ENCODE data around the gene ACTR1B.
A peak's percentile ranks its signal among the peaks of the same experiment; 100 is the strongest.
"Not testable (repeated sequence)": the region's sequence is repeated elsewhere in the genome, so short reads cannot be mapped to it uniquely, and the experiment has no call there.

ACTR1B gene

DNA sequence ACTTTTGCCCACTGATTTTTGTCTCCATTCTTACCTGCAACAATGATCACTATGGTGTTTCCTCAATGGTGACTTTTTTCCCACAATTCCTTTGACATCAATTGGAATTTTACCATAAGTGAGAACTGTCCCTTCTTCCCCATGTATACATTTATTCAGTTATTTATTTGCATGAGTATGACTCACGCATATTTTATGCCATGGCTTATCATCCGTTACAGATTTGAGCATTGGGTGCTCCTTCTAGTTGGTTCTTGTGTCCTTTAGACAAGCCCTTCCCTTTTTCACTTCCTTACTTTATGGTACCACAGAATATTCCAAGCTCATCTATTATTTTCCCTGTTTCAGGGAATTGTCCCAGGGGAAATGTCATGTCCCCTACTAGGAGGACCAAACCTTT, 10.4 kb downstream of the ACTR1B start:
- Histone ChIP-seq H3K9me3 (ENCODE audit: low read depth, low read length) (peaks cover 3% of the 10 kb centered on the region; the same call in 1 of the 2 replicates), H3K4me3 (no peak overlapping the region), H3K9ac (ENCODE audit: insufficient read length) (no peak overlapping the region), H3K36me3 (ENCODE audit: insufficient read depth, low read length) (peaks cover 21% of the 10 kb centered on the region), H3K27ac (no peak overlapping the region)
- no peak for DNase-seq (ENCODE audit: low read depth, low spot score)
- TF ChIP-seq EZH2 (IDR thresholded peaks at IDR 0.05), result no peak
- no peak for TF ChIP-seq POLR2AphosphoS5 (IDR thresholded peaks at IDR 0.05; ENCODE audit: borderline replicate concordance, low read depth, low read length)
- no peak for TF ChIP-seq FOXP2 (optimal IDR thresholded peaks at IDR 0.05; ENCODE audit: control extremely low read depth, extremely low read length, insufficient read depth)

DNA sequence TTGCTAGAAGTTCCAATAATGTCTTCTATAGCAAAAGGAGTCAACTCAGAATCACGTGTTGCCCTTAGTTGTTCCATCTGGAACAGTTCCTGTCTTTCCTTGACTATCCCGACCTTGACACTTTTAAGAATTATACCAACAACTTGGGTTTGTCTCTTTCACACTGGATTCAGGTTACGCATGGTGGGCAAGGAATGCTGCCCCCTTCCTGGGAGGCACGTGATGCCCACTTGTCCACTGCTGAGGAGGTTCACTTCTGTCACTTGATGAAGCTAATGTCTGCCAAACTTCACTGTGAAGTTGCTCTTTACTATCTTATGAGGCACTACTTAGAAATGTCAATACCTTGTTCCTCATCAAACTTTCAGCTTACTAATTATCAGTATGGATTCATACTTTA, 12.7 kb downstream of the ACTR1B start:
- H3K9me3 ChIP-seq (ENCODE audit: low read depth, low read length), result peaks cover 3% of the 10 kb centered on the region; the same call in 1 of the 2 replicates
- DNase-seq (ENCODE audit: low read depth, low spot score), result no peak
- H3K27ac ChIP-seq, result no peak overlapping the region
- TF ChIP-seq FOXP2 (optimal IDR thresholded peaks at IDR 0.05; ENCODE audit: control extremely low read depth, extremely low read length, insufficient read depth), result no peak
- no peak for TF ChIP-seq EZH2 (IDR thresholded peaks at IDR 0.05)
- TF ChIP-seq POLR2AphosphoS5 (IDR thresholded peaks at IDR 0.05; ENCODE audit: borderline replicate concordance, low read depth, low read length), result no peak
- H3K4me3 ChIP-seq, result no peak overlapping the region
- peaks cover 39% of the 10 kb centered on the region for H3K36me3 ChIP-seq (ENCODE audit: insufficient read depth, low read length)
- no peak overlapping the region for H3K9ac ChIP-seq (ENCODE audit: insufficient read length)

DNA sequence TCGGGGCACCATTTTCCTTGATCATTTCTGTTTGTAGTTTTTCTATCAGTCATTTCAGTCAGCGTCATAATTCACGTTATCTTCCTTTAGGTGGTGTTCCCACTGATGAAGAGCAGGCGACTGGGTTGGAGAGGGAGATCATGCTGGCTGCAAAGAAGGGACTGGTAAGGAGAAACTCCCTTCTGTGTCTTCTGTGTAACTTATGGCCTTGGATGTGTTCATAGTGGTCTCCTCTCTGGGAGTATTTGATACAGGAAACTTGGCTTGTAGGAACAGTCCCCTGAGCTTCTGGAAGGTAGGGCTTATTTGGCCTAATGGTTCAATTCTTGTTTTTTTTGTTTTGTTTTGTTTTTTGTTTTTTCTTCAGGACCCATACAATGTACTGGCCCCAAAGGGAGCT, 16.9 kb downstream of the ACTR1B start:
- Histone ChIP-seq H3K9ac (ENCODE audit: insufficient read length) (peak overlapping the region; percentile 93), H3K4me3 (peak overlapping the region; percentile 89)

DNA sequence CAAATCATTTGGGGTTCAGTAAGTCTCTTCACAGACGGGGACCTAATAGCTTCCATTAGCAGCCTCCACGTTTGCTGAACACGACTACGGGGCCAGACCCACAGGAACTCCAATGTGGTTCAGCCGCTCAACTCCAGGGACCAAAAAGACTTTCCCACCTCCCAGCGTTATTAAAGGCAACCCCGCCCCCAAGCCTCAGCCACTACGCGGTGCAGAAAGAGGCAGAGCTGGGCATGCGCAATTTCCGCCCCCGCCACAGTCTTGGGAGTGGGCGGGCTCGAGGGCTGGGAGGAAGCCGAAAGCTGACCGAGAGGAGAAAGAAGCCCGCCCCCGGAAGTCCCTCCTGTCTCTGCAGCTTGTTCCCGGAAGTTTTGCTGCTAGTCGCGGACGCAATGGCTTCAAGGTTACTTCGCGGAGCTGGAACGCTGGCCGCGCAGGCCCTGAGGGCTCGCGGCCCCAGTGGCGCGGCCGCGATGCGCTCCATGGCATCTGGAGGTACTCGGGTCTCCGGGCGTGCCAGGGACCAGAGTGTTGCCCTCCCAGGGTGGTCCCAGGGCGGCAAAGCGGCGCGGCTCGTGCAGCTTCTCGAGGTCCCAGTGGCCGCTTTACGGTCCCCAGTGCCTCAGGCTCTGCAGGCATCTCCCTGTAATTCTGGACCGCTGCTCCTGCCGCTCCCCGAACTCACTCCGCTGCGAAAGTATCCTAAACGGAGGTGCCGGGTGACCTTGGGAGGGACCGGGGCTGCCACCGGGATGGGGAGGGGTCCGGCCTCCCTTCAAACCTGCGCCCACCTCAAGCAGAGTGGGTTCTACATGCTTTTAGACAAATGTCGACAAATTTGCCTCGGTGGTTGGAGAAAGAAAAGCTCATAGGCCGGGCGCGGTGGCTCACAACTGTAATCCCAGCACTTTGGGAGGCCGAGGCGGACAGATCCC, 17.9 kb downstream of the ACTR1B start, which contains the start of gene COX5B:
Gene COX5B, plus strand, starts transcription at position 368 of the 935 bp plus-strand sequence. Its CDS starts 25 bp downstream, at position 393.
- H3K9me3 ChIP-seq (ENCODE audit: low read depth, low read length), result no peaks in the 10 kb centered on the region
- peaks cover 26% of the 10 kb centered on the region for H3K36me3 ChIP-seq (ENCODE audit: insufficient read depth, low read length)
- TF ChIP-seq EZH2 (IDR thresholded peaks at IDR 0.05) (no peak), POLR2AphosphoS5 (IDR thresholded peaks at IDR 0.05; ENCODE audit: borderline replicate concordance, low read depth, low read length) (peak; percentile 92)
- peak within 1 kb of the TSS; percentile 68 for H3K27ac ChIP-seq
- H3K9ac ChIP-seq (ENCODE audit: insufficient read length), result peak within 1 kb of the TSS; percentile 93
- peak within 1 kb of the TSS; percentile 89 for H3K4me3 ChIP-seq
- peak; percentile 85 for DNase-seq (ENCODE audit: low read depth, low spot score)

More for the DNA sequence above, 16.9 kb downstream of the ACTR1B start:
- no peak for TF ChIP-seq FOXP2 (optimal IDR thresholded peaks at IDR 0.05; ENCODE audit: control extremely low read depth, extremely low read length, insufficient read depth)
- TF ChIP-seq POLR2AphosphoS5 (IDR thresholded peaks at IDR 0.05; ENCODE audit: borderline replicate concordance, low read depth, low read length), result no peak
- no peak for DNase-seq (ENCODE audit: low read depth, low spot score)
- Histone ChIP-seq H3K36me3 (ENCODE audit: insufficient read depth, low read length) (peaks cover 26% of the 10 kb centered on the region), H3K27ac (no peak overlapping the region), H3K9me3 (ENCODE audit: low read depth, low read length) (no peaks in the 10 kb centered on the region)

DNA sequence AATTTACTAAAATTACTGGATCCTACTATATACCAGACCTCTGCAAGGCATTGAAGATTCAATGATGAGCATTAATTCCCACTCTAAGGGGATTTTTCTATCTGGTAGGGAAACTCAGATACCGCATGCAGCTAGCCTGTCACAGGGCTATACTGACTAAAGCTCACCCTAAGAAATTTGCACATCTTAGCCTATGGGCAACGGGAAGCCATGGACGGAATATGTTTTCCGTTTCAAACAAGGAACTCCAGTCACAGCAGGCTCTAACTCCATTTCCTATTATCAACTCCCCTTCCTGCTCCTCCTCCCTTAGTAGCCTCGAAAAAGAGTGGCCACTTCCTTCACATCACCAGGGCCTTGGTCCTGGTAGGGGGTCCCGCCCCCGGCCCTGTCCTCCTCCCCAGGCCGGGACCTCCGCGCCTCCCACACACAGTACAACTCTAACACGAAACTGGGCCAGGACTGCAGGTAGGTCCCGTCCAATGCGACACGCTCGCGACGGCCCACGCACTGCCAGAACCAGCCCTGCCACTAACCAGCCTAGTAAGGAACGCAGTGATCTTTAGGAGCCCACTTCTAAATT, 18.6 kb downstream of the ACTR1B start:
- TF ChIP-seq POLR2AphosphoS5 (IDR thresholded peaks at IDR 0.05; ENCODE audit: borderline replicate concordance, low read depth, low read length) (no peak), EZH2 (IDR thresholded peaks at IDR 0.05) (no peak), FOXP2 (optimal IDR thresholded peaks at IDR 0.05; ENCODE audit: control extremely low read depth, extremely low read length, insufficient read depth) (no peak)
- H3K4me3 ChIP-seq, result peak overlapping the region; percentile 89
- H3K9ac ChIP-seq (ENCODE audit: insufficient read length), result peak overlapping the region; percentile 78
- H3K27ac ChIP-seq, result peak overlapping the region; percentile 68; the same call in 1 of the 2 replicates
- DNase-seq (ENCODE audit: low read depth, low spot score), result no peak
- peaks cover 26% of the 10 kb centered on the region for H3K36me3 ChIP-seq (ENCODE audit: insufficient read depth, low read length)
- no peaks in the 10 kb centered on the region for H3K9me3 ChIP-seq (ENCODE audit: low read depth, low read length)

DNA sequence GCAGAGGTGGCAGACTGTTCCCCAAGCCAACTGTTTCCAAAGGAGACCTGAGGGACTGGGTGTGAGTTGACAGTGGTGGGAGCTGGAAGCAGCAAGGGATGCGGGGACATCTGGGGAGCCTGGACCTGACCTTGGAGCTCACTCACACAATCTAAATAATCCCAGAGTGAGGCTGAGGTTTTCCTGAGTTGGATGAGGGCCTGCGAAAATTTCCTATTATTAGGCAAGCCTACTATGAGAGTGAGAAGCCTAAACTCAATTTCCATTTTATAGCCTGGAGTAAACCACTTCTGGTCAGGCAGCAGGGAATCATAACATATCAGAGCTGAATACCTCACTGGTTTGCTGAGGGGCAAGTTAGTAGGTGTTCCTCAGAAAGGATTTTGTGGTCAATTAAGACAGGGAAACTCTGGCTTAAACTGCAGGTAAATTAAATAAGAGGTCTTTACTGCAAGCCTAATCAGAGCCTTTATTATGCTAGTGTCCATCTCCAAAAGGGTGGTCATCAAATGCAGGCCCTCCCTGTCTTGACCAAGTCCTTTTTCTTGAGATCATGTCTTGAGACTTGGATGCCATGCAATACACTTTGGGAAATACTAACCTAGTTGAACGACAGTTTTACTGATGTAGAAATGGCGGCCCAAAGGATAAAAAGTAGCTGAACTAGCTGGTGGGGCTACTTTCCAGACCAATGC, 19.7 kb downstream of the ACTR1B start:
- Histone ChIP-seq H3K9ac (ENCODE audit: insufficient read length) (no peak overlapping the region), H3K36me3 (ENCODE audit: insufficient read depth, low read length) (peaks cover 25% of the 10 kb centered on the region), H3K27ac (no peak overlapping the region), H3K4me3 (no peak overlapping the region), H3K9me3 (ENCODE audit: low read depth, low read length) (no peaks in the 10 kb centered on the region)
- DNase-seq (ENCODE audit: low read depth, low spot score), result no peak
- TF ChIP-seq EZH2 (IDR thresholded peaks at IDR 0.05), result no peak
- no peak for TF ChIP-seq POLR2AphosphoS5 (IDR thresholded peaks at IDR 0.05; ENCODE audit: borderline replicate concordance, low read depth, low read length)
- TF ChIP-seq FOXP2 (optimal IDR thresholded peaks at IDR 0.05; ENCODE audit: control extremely low read depth, extremely low read length, insufficient read depth), result no peak

DNA sequence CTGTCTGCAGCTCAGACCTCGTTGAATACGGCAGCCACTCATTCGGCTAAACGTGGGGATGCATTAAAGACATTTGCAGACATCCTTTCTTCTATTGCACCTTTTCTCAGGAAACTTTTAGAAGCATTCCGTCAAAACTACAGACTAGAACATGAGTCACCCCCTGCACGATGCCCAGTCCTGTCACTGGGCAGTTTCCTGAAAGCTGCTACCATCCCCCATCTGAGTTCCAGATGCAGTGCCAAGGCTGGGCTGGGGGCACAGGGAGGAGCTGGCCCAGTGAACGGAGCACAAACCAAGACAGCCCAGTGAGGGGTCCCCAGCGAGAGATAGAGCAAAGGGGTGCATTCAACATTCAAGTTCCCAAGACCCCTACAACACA, 37.8 kb downstream of the ACTR1B start:
- H3K9me3 ChIP-seq (ENCODE audit: low read depth, low read length); H3K4me3 ChIP-seq; H3K27ac ChIP-seq; DNase-seq (ENCODE audit: low read depth, low spot score); H3K36me3 ChIP-seq (ENCODE audit: insufficient read depth, low read length); H3K9ac ChIP-seq (ENCODE audit: insufficient read length): not testable (repeated sequence)

DNA sequence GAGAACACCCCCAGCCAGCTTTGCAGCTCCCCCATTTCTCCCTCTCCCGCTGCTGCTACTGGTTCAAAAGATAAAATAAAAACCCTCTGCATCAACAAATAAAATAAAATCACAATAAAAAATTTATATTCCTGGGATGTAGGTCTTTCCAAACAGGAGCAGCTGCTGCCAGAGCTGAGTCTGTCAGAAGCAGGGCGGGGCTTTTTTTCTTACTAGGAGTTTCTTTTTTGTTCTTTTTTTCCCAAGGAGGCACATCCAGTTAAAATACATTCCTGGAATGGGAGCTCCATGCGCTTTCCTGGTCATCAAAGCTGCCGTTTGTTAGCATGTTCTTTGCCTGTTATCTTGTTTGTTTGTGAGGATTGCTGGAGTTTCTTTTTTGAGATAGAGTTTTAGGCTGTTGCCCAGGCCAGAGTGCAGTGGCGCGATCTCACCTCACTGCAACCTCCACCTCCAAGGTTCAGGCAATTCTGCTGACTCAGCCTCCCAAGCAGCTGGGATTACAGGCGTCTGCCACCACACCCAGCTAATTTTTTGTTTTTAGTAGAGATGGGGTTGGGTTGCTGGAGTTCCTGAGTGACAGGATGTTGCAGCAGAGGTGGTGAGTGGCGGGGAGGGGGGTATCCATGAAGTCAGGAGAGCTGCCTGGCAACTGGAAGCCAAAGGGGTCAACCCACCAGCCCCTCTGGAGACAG, 38.3 kb downstream of the ACTR1B start:
- H3K9ac ChIP-seq (ENCODE audit: insufficient read length); H3K27ac ChIP-seq; H3K36me3 ChIP-seq (ENCODE audit: insufficient read depth, low read length); H3K9me3 ChIP-seq (ENCODE audit: low read depth, low read length); DNase-seq (ENCODE audit: low read depth, low spot score); H3K4me3 ChIP-seq: not testable (repeated sequence)

DNA sequence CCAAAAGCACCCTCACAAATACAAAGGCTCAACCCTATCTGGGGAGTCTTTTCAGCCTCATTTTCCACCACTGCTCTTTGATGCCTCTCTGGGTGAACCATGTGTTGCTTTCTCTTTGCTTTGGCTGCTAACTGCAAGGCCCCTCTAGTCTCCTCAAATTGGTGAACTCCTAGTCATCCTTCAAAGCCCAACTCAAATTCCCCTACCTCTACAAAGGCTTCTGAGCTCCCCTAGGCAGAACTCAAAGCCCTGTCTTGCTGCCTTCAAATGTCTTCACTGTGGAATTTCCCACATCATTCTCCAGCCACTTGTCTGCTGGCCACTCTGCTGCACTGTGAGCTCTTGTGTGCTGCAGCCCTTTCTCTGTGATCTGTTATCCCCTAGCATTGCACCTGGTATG, 40.9 kb downstream of the ACTR1B start:
- H3K9ac ChIP-seq (ENCODE audit: insufficient read length); H3K9me3 ChIP-seq (ENCODE audit: low read depth, low read length); H3K27ac ChIP-seq; DNase-seq (ENCODE audit: low read depth, low spot score); H3K36me3 ChIP-seq (ENCODE audit: insufficient read depth, low read length); H3K4me3 ChIP-seq: not testable (repeated sequence)

DNA sequence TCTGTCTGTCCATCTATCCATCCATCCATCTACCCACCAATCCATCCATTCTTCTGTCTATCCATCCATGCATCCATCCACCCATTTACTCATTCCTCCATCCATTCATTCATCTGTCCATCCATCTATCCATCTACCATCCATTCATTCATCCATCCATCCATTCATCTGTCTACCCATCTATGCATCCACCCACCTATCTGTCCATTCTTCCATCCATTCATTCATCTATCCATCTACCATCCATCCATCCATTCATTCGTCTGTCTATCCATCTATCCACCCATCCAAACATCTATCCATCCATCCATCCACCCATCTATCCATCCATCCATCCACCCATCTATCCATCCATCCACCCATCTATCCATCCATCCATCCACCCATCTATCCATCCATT, 43.4 kb downstream of the ACTR1B start:
- H3K36me3 ChIP-seq (ENCODE audit: insufficient read depth, low read length); H3K9ac ChIP-seq (ENCODE audit: insufficient read length); DNase-seq (ENCODE audit: low read depth, low spot score); H3K27ac ChIP-seq; H3K4me3 ChIP-seq; H3K9me3 ChIP-seq (ENCODE audit: low read depth, low read length): not testable (repeated sequence)

DNA sequence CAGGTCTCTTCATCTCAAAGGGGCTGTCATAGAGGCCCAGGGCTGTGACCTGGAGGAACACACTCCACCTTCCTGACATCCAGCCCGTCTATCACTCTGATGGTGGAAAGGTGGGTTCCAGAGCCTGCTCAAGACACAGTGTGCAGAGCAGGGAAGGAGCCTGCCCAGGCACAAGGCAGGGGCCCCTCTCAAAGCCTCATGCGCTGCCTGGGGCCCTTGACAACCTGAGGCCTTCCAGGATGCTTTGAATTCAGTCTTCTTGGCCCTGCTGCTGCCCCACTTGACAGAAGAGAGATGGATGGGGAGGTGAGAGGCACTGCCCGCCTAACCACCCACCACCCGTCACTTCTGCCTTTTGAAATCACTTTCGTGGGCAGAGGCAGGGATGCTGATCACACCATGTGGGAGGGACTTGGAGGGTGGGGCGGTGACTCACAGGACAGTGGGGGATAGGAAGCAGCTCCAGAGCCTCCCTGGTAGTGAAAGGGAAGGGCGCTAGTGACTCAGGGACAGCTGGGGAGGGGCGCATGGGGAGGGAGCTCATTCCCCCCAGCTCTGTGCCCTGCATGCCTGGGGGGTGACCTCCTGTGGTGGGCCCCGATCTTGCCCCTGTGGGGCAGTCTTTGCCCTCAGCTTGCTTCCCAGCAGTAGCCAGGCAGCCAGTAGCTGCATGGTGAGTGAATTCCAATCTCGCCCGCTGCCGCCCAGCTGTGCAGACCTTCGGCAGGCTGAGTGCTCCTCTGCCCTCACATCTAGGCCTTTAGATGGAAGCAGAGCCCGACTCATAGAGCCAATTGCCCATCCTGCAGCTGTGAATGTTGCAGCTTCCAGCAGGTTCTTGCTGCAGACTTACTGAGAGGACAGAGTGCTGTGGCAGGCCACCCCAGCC, 44.7 kb downstream of the ACTR1B start:
- not testable (repeated sequence) for H3K9ac ChIP-seq (ENCODE audit: insufficient read length); H3K27ac ChIP-seq; DNase-seq (ENCODE audit: low read depth, low spot score); H3K4me3 ChIP-seq; H3K9me3 ChIP-seq (ENCODE audit: low read depth, low read length); H3K36me3 ChIP-seq (ENCODE audit: insufficient read depth, low read length)
